GM18502 (cell line): ENCODE measurements around the gene C2orf66.

Source experiments
- ATAC-seq: cut with Tn5 transposase; IDR thresholded peaks from one replicate; pipeline ENCODE4 v1.9.1; 2021; ENCODE audit warnings: mild to moderate bottlenecking; ENCODE audit not compliant: unreplicated experiment, poor library complexity

The C2orf66 gene

GRCh38 chr2:196809260-196809659, at the start of gene C2orf66:
Gene C2orf66, minus strand, starts transcription at chr2:196809355. Its CDS starts 19 bp downstream, at chr2:196809336.
- ATAC-seq = no peak

GRCh38 chr2:196854629-196855028, 45.5 kb upstream of the C2orf66 start:
- ATAC-seq = no peak

- no peak for ATAC-seq
These were observed 44.3 kb upstream of the C2orf66 start for GRCh38 chr2:196853301-196854087.

- ATAC-seq = no peak
These were observed 41.9 kb upstream of the C2orf66 start for GRCh38 chr2:196851088-196851487.

GRCh38 chr2:196849895-196850294, 40.7 kb upstream of the C2orf66 start:
- no peak for ATAC-seq

- ATAC-seq = no peak
These were observed 37.1 kb upstream of the C2orf66 start for GRCh38 chr2:196846295-196846694.

GRCh38 chr2:196845371-196845770, 36.2 kb upstream of the C2orf66 start:
- no peak for ATAC-seq

GRCh38 chr2:196840171-196840570, 31.0 kb upstream of the C2orf66 start:
- no peak for ATAC-seq

GRCh38 chr2:196839574-196839973, 30.4 kb upstream of the C2orf66 start:
- no peak for ATAC-seq

- ATAC-seq = no peak
These were observed 27.3 kb upstream of the C2orf66 start for GRCh38 chr2:196836440-196836839.

GRCh38 chr2:196830701-196831100, 21.5 kb upstream of the C2orf66 start:
- no peak for ATAC-seq

GRCh38 chr2:196827356-196827755, 18.2 kb upstream of the C2orf66 start:
- no peak for ATAC-seq

GRCh38 chr2:196823750-196824522, 14.8 kb upstream of the C2orf66 start:
- no peak for ATAC-seq

GRCh38 chr2:196821195-196821594, 12.0 kb upstream of the C2orf66 start:
- ATAC-seq = no peak

- ATAC-seq = no peak
These were observed 981 bp downstream of the C2orf66 start for GRCh38 chr2:196808083-196808665.

GRCh38 chr2:196804381-196804780, 4.8 kb downstream of the C2orf66 start:
- ATAC-seq = no peak

GRCh38 chr2:196802401-196802800, 6.8 kb downstream of the C2orf66 start:
- ATAC-seq = no peak

GRCh38 chr2:196801674-196802261, 7.4 kb downstream of the C2orf66 start:
- ATAC-seq = no peak

GRCh38 chr2:196798980-196799379, 10.2 kb downstream of the C2orf66 start:
- peak; percentile 2 for ATAC-seq

GRCh38 chr2:196792865-196793264, 16.3 kb downstream of the C2orf66 start:
- ATAC-seq = no peak
